ENCODE measurements around the gene TFEB. TPM values are rescaled to one million over a fixed set of nuclear protein-coding genes. Genes with fewer than 3 reads are reported as not detected.

TFEB gene
- total RNA-seq, 1 donor from 2014 or later, result 36.5 TPM

DNA sequence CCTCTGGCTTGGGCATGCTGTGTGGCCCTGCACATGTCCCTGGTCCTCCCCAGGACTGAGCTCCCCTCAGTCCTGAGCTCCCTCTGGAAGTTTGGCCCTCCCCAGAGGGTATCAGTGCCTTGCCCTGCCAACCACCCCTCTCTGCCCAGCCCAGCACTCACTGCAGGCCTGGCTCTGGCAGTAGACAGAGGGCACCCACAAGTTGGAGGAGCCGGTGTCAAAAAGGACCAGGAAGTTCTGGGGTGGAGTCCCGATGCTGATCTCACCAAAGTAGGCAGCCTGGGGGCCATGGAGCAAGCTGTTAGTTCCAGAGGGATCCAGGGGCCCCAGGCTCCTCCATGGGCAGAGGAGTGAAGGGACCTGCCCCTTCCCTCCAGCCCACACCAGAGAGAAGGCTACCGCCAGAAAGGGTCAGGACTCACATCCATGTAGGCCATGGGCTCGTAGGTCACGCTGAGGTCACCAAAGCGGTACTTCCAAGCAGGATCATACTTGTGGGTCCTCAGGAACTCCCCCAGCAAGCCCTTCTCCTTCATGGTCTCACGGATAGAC is 8.9 kb upstream of the TFEB start:
- H3K27me3 ChIP-seq (ENCODE audit: low read depth), result no peaks in the 10 kb centered on the region
- intact Hi-C loops (cut with DNase I), result no loop called here
- peak overlapping the region; percentile 27 for H3K4me3 ChIP-seq
- ATAC-seq, result no peak
- no peak for TF ChIP-seq CTCF (IDR thresholded peaks at IDR 0.05)
- H3K27ac ChIP-seq, result no peak overlapping the region
- H3K36me3 ChIP-seq, result no peaks in the 10 kb centered on the region
- H3K4me1 ChIP-seq, result peaks cover 13% of the 10 kb centered on the region
- no peaks in the 10 kb centered on the region for H3K9me3 ChIP-seq
- DNase-seq, result peak; percentile 26

- Histone ChIP-seq H3K4me1 (peaks cover 8% of the 10 kb centered on the region), H3K4me3 (peak overlapping the region; percentile 27), H3K36me3 (no peaks in the 10 kb centered on the region), H3K27ac (no peak overlapping the region), H3K27me3 (ENCODE audit: low read depth) (no peaks in the 10 kb centered on the region), H3K9me3 (no peaks in the 10 kb centered on the region)
- intact Hi-C loops (cut with DNase I), result no loop called here
- ATAC-seq, result no peak
- no peak for TF ChIP-seq CTCF (IDR thresholded peaks at IDR 0.05)
- DNase-seq, result peak; percentile 31
Observed at GRCh38 chr6:41743406-41744235, 8.2 kb upstream of the TFEB start.

GRCh38 chr6:41741625-41742490 is 6.5 kb upstream of the TFEB start:
- intact Hi-C loops (cut with DNase I), result no loop called here
- no peak overlapping the region for H3K4me3 ChIP-seq
- no peak overlapping the region for H3K27ac ChIP-seq

DNA sequence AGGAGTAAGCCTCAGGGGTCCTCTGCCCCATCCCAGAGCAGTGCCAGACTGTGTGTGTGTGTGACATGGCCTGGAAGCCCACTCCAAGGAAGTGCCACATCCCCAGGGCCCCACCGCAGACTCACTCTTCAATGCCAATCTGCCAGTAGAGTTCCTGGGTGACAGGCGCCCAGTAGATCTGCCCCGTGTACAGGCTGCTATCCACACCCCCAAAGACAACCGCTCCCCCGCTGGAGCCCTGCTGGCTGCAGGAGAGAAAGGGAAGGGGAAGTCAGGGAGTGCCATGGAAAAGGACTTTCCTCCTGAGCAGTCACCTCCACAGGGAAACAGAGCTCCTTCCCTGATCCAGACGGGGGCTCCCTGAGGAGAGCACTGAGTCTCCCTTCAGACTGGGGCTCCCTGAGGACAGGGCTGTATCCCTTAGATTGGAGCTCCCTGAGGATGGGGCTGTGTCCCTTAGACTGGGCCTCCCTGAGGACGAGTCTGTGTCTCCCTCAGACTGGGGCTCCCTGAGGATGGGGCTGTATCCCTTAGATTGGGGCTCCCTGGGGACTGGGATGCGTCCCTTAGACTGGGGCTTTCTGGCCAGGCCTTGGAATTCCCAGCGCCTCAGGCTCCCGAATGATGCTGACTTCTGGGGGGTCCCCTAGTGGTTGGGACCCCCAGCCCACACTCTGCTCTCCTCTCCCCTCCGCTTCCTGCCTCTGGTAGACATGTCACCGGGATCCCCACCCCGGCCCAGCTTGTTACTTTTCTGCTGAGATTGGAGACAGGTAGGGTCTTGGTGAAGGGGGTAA is 5.2 kb upstream of the TFEB start:
- no peaks in the 10 kb centered on the region for H3K36me3 ChIP-seq
- DNase-seq, result peak; percentile 36
- no peak for TF ChIP-seq CTCF (IDR thresholded peaks at IDR 0.05)
- no peaks in the 10 kb centered on the region for H3K9me3 ChIP-seq
- H3K27me3 ChIP-seq (ENCODE audit: low read depth), result no peaks in the 10 kb centered on the region
- intact Hi-C loops (cut with DNase I), result no loop called here
- peaks cover 6% of the 10 kb centered on the region for H3K4me1 ChIP-seq
- H3K4me3 ChIP-seq, result no peak overlapping the region
- no peak overlapping the region for H3K27ac ChIP-seq
- no peak for ATAC-seq

More at GRCh38 chr6:41741625-41742490, 6.5 kb upstream of the TFEB start:
- Histone ChIP-seq H3K27me3 (ENCODE audit: low read depth) (no peaks in the 10 kb centered on the region), H3K9me3 (no peaks in the 10 kb centered on the region), H3K4me1 (peaks cover 3% of the 10 kb centered on the region), H3K36me3 (no peaks in the 10 kb centered on the region)
- DNase-seq (peak; percentile 43), ATAC-seq (peak in 1 of 2 donors; percentile 3)
- TF ChIP-seq CTCF (IDR thresholded peaks at IDR 0.05), result no peak

GRCh38 chr6:41739041-41739440 is 3.6 kb upstream of the TFEB start:
- H3K36me3 ChIP-seq, result no peaks in the 10 kb centered on the region
- intact Hi-C loops (cut with DNase I), result no loop called here
- peaks cover 6% of the 10 kb centered on the region for H3K4me1 ChIP-seq
- H3K27me3 ChIP-seq (ENCODE audit: low read depth), result no peaks in the 10 kb centered on the region
- H3K27ac ChIP-seq, result no peak overlapping the region
- TF ChIP-seq CTCF (IDR thresholded peaks at IDR 0.05), result no peak
- no peaks in the 10 kb centered on the region for H3K9me3 ChIP-seq
- no peak overlapping the region for H3K4me3 ChIP-seq
- peak; percentile 38 for DNase-seq
- no peak for ATAC-seq

Measured in lower lobe of right lung (tissue), 2 donors.